Measurements from ENCODE around the gene SHC2.
"Not testable (repeated sequence)": the region's sequence is repeated elsewhere in the genome, so short reads cannot be mapped to it uniquely, and the experiment has no call there.

Gene SHC2

GRCh38 chr19:386632-387301 lies 74.1 kb downstream of the SHC2 start:
- peak; percentile 55 for DNase-seq

GRCh38 chr19:386189-386588 lies 74.6 kb downstream of the SHC2 start:
- not testable (repeated sequence) for DNase-seq

- DNase-seq, result no peak
Measured at GRCh38 chr19:384799-385169, 76.0 kb downstream of the SHC2 start.

GRCh38 chr19:383922-384798 lies 76.7 kb downstream of the SHC2 start:
- DNase-seq, result peak; percentile 67

- no peak for DNase-seq
Measured at GRCh38 chr19:383040-383439, 77.8 kb downstream of the SHC2 start.

- not testable (repeated sequence) for DNase-seq
Measured at GRCh38 chr19:382578-382977, 78.3 kb downstream of the SHC2 start.

GRCh38 chr19:381901-382300 lies 78.9 kb downstream of the SHC2 start:
- not testable (repeated sequence) for DNase-seq

- DNase-seq, result not testable (repeated sequence)
Measured at GRCh38 chr19:380618-381219, 80.1 kb downstream of the SHC2 start.

- DNase-seq, result no peak
Measured at GRCh38 chr19:379796-380195, 81.0 kb downstream of the SHC2 start.

GRCh38 chr19:378706-379105 lies 82.1 kb downstream of the SHC2 start:
- DNase-seq, result no peak

- DNase-seq, result no peak
Measured at GRCh38 chr19:377801-378581, 82.8 kb downstream of the SHC2 start.

- no peak for DNase-seq
Measured at GRCh38 chr19:376111-376470, 84.7 kb downstream of the SHC2 start.

GRCh38 chr19:375395-376110 lies 85.3 kb downstream of the SHC2 start:
- no peak for DNase-seq

GRCh38 chr19:374886-375235 lies 86.0 kb downstream of the SHC2 start:
- DNase-seq, result no peak

GRCh38 chr19:374183-374885 lies 86.5 kb downstream of the SHC2 start:
- DNase-seq, result no peak

GRCh38 chr19:373391-374182 lies 87.2 kb downstream of the SHC2 start:
- no peak for DNase-seq

- DNase-seq, result peak; percentile 57
Measured at GRCh38 chr19:372306-372890, 88.4 kb downstream of the SHC2 start.

GRCh38 chr19:371501-372168 lies 89.2 kb downstream of the SHC2 start:
- DNase-seq, result peak; percentile 53

- DNase-seq, result no peak
Measured at GRCh38 chr19:370641-371330, 90.0 kb downstream of the SHC2 start.

All from eye (tissue), 1 donor.